ENCODE measurements around the gene ANKMY1.
A peak's percentile ranks its signal among the peaks of the same experiment; 100 is the strongest.
"Not testable (repeated sequence)": the region's sequence is repeated elsewhere in the genome, so short reads cannot be mapped to it uniquely, and the experiment has no call there.

ANKMY1 gene

DNA sequence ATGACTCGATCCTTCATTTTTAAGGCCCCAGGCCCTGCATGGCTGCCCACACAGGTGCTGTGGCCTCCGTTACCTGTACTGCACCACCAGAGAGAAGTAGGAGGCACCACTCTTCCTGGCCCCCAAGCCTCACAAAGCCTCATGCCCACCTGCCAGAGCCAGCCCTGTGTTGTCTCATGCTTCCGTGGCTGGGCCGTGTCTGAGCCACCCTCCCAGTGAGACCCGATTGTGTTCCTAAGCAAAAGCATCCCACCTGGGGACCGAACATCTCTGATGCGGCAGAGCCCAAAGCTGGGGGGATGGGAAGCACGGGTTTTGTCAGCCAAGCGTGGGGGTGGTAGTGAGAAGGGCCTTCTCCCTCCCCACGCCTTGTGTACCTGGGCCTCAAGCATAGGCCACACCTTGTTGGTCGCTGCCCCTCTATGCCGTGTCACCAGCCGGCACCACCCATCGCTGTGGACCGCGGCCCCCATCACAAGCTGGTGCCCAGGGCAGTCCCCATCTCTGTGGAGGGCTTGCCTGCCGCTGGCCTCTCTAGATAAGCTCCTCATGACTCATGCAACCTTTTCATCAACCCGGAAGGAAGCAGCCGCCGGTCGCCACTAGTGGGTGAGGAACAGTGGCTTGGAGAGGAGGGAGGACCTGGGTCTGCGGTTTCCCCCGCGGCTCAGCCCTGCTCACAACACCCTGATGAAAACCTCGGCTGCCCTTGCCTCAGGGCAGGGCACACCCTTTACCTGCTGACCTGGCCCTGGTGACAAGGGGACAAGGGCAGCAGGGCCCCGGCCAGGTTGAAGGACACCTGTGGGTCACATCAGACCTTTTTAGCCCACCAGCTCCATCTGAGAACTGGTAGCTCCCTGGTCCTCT, 7.8 kb upstream of the ANKMY1 start:
- ATAC-seq (ENCODE audit: low read depth) (peak; percentile 30), DNase-seq (ENCODE audit: low spot score) (peak; percentile 77)
- H3K27me3 ChIP-seq (ENCODE audit: insufficient read depth, poor library complexity, severe bottlenecking), result no peaks in the 10 kb centered on the region
- H3K36me3 ChIP-seq (ENCODE audit: low read depth), result no peaks in the 10 kb centered on the region
- peak overlapping the region; percentile 87 for H3K27ac ChIP-seq (ENCODE audit: poor library complexity, severe bottlenecking)
- peak overlapping the region; percentile 5 for H3K4me3 ChIP-seq (ENCODE audit: severe bottlenecking)
- H3K9me3 ChIP-seq (ENCODE audit: severe bottlenecking), result no peaks in the 10 kb centered on the region
- peaks cover 28% of the 10 kb centered on the region for H3K4me1 ChIP-seq (ENCODE audit: insufficient read depth, poor library complexity, severe bottlenecking)
- TF ChIP-seq, protein P1, sequence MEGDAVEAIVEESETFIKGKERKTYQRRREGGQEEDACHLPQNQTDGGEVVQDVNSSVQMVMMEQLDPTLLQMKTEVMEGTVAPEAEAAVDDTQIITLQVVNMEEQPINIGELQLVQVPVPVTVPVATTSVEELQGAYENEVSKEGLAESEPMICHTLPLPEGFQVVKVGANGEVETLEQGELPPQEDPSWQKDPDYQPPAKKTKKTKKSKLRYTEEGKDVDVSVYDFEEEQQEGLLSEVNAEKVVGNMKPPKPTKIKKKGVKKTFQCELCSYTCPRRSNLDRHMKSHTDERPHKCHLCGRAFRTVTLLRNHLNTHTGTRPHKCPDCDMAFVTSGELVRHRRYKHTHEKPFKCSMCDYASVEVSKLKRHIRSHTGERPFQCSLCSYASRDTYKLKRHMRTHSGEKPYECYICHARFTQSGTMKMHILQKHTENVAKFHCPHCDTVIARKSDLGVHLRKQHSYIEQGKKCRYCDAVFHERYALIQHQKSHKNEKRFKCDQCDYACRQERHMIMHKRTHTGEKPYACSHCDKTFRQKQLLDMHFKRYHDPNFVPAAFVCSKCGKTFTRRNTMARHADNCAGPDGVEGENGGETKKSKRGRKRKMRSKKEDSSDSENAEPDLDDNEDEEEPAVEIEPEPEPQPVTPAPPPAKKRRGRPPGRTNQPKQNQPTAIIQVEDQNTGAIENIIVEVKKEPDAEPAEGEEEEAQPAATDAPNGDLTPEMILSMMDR (IDR thresholded peaks at IDR 0.05; ENCODE audit: poor library complexity, severe bottlenecking), result no peak

DNA sequence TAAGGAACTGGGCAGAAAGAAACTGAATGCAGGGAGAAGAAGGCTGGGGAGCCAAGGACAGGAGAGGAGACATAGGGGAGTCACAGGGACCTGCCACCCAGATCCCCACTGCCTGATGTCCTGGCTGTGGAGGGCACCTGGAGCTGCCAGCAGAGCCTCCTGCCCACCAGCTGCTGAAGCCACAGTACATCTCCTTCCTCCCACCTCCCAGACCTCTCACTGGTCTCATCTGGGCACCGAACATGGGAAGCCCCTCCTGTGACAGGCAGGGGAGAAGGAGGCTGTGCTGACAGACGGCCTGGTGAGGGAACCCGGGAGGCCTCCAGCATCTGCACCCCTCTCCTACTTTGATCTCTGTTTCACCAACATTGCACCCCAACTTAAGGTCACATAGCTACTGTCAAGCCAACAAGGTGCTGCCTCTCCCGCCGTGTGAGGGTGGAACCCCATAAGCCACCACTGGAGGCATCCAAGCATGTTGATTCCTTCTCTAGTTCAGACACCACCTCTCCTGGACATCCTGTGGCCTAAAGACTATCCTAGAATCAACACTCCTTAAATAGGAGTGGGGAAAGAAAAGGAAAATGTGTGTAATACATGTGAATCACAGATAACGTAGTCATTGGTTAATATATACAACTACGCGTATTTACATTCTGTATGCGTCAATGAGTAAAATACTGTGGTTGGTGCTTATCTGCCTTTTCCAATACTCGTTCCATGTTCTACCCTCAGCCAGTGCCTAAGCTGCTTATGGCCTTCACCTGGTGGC, 7.0 kb upstream of the ANKMY1 start:
- H3K4me1 ChIP-seq (ENCODE audit: insufficient read depth, poor library complexity, severe bottlenecking), result peaks cover 28% of the 10 kb centered on the region
- no peaks in the 10 kb centered on the region for H3K9me3 ChIP-seq (ENCODE audit: severe bottlenecking)
- H3K27ac ChIP-seq (ENCODE audit: poor library complexity, severe bottlenecking), result peak overlapping the region; percentile 87
- no peak for ATAC-seq (ENCODE audit: low read depth)
- no peaks in the 10 kb centered on the region for H3K36me3 ChIP-seq (ENCODE audit: low read depth)
- TF ChIP-seq, protein P1 (IDR thresholded peaks at IDR 0.05; ENCODE audit: poor library complexity, severe bottlenecking), result no peak
- DNase-seq (ENCODE audit: low spot score), result peak; percentile 29
- H3K4me3 ChIP-seq (ENCODE audit: severe bottlenecking), result no peak overlapping the region
- no peaks in the 10 kb centered on the region for H3K27me3 ChIP-seq (ENCODE audit: insufficient read depth, poor library complexity, severe bottlenecking)

DNA sequence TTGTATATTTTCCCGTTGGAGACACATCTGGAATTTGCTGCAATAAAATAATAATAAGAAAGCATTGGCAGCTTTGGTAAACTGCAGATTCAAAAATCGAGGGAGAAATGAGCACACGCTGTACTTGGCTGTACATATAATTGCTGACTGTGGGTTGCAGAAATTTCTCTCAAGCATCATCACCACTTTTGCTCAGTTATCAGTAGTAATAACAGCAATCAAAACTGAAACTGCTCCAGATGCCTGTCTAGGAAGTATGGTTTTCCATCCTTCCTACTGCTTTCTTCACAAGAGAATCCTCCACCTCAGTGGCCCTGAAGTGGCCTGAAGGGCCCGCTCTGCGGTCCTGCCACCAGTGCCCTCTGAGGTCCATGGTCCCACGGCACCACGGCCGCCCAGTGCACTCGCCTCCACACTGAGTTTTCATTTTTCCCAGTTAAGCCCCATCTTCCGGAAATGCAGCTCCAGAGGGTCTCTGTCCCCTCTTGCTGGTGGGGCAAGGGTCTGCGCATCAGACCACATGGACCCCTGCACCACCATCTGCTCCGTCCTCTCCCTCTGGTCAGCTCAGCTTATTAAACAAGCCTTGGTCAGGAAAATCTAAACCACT, 6.3 kb upstream of the ANKMY1 start:
- Histone ChIP-seq H3K27ac (ENCODE audit: poor library complexity, severe bottlenecking) (no peak overlapping the region), H3K4me1 (ENCODE audit: insufficient read depth, poor library complexity, severe bottlenecking) (peaks cover 32% of the 10 kb centered on the region)

DNA sequence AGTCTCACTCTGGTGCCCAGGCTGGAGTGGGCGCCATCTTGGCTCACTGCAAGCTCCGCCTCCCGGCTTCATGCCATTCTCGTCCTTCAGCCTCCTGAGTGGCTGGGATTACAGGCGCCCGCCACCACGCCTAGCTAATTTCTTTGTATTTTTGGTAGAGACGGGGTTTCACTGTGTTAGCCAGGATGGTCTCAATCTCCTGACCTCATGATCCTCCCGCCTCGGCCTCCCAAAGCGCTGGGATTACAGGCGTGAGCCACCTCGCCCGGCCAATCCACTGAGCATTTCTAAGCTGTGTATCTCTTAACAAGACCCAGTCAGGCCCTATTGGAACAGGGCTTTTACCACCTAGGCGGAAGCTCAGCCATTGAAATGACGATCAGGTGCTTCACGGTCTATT, 5.4 kb upstream of the ANKMY1 start:
- not testable (repeated sequence) for H3K4me3 ChIP-seq (ENCODE audit: severe bottlenecking); H3K36me3 ChIP-seq (ENCODE audit: low read depth); H3K27ac ChIP-seq (ENCODE audit: poor library complexity, severe bottlenecking); H3K27me3 ChIP-seq (ENCODE audit: insufficient read depth, poor library complexity, severe bottlenecking); H3K9me3 ChIP-seq (ENCODE audit: severe bottlenecking); ATAC-seq (ENCODE audit: low read depth)
- DNase-seq (ENCODE audit: low spot score), result peak; percentile 24
- peaks cover 32% of the 10 kb centered on the region for H3K4me1 ChIP-seq (ENCODE audit: insufficient read depth, poor library complexity, severe bottlenecking)

More for the DNA sequence above, 6.3 kb upstream of the ANKMY1 start:
- H3K36me3 ChIP-seq (ENCODE audit: low read depth), result no peaks in the 10 kb centered on the region
- DNase-seq (ENCODE audit: low spot score) (peak; percentile 24), ATAC-seq (ENCODE audit: low read depth) (no peak)
- H3K4me3 ChIP-seq (ENCODE audit: severe bottlenecking), result no peak overlapping the region
- H3K27me3 ChIP-seq (ENCODE audit: insufficient read depth, poor library complexity, severe bottlenecking), result no peaks in the 10 kb centered on the region
- TF ChIP-seq, protein P1 (IDR thresholded peaks at IDR 0.05; ENCODE audit: poor library complexity, severe bottlenecking), result no peak
- no peaks in the 10 kb centered on the region for H3K9me3 ChIP-seq (ENCODE audit: severe bottlenecking)

DNA sequence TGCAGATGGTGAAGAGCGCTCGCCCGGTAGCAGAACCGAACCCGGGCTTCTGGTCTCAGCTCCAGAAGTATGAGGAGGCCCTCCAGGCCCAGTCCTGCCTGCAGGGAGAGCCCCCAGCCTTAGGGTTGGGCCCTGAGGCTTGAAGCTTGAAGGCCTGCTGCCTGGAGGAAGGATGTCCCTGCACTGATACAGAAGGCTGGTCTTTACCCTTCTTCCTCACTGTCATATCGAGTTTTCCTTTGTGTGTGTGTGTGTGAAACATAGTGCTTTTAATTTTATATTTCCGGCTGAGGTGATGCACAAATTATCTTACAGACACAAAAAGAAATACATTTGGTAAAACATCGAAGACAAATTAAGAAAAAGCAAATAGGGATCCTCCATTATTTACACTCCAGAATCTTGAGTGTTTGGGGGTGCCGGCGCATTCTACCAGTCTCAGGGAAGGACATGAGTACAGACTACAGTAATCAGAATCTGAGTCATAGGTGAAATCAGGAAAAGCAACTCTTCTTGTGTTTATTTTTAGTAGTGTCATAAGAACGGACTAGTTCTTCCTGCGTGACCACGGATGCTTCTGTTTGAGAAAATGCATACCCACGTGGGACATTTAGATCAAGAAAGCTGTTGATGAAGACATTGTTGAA, 3.7 kb upstream of the ANKMY1 start:
- peak; percentile 23 for DNase-seq (ENCODE audit: low spot score)

More for the DNA sequence above, 3.7 kb upstream of the ANKMY1 start:
- Histone ChIP-seq H3K4me1 (ENCODE audit: insufficient read depth, poor library complexity, severe bottlenecking) (peaks cover 26% of the 10 kb centered on the region), H3K4me3 (ENCODE audit: severe bottlenecking) (peak overlapping the region; percentile 82), H3K27ac (ENCODE audit: poor library complexity, severe bottlenecking) (peak overlapping the region; percentile 79), H3K27me3 (ENCODE audit: insufficient read depth, poor library complexity, severe bottlenecking) (no peaks in the 10 kb centered on the region), H3K9me3 (ENCODE audit: severe bottlenecking) (no peaks in the 10 kb centered on the region), H3K36me3 (ENCODE audit: low read depth) (no peaks in the 10 kb centered on the region)
- TF ChIP-seq, protein P1 (IDR thresholded peaks at IDR 0.05; ENCODE audit: poor library complexity, severe bottlenecking), result no peak
- ATAC-seq (ENCODE audit: low read depth), result no peak

All from RWPE2 (cell line).